Liver (tissue), 3 donors: Measurements from ENCODE around the gene MYO18A.

Experiments used
- FOXA1 ChIP-seq: IDR thresholded peaks from 2 replicates; pipeline ENCODE4 v1.6.1; 2016; ENCODE audit warnings: antibody characterized with exemption
- HNF4A ChIP-seq, 2 donors: conservative IDR thresholded peaks; 2 replicates each; pipeline ENCODE4 v1.6.1; 2016; ENCODE audit warnings: antibody characterized with exemption in 2 of 2, mild to moderate bottlenecking in 2 of 2
- JUND ChIP-seq, 2 donors: IDR thresholded peaks; 2 replicates each; pipeline ENCODE4 v1.6.1; 2016; ENCODE audit warnings: antibody characterized with exemption in 2 of 2
- RAD21 ChIP-seq, 2 donors: IDR thresholded peaks; 2 replicates each; pipeline ENCODE4 v1.6.1; 2016; ENCODE audit warnings: antibody characterized with exemption in 2 of 2, mild to moderate bottlenecking in 2 of 2
- SP1 ChIP-seq: IDR thresholded peaks from 2 replicates; pipeline ENCODE4 v1.6.1; 2018; ENCODE audit warnings: antibody characterized with exemption, mild to moderate bottlenecking
- TAF1 ChIP-seq: conservative IDR thresholded peaks from 2 replicates; pipeline ENCODE4 v1.6.1; 2016; ENCODE audit warnings: antibody characterized with exemption, mild to moderate bottlenecking
- YY1 ChIP-seq: IDR thresholded peaks from 2 replicates; pipeline ENCODE4 v1.6.1; 2016; ENCODE audit warnings: antibody characterized with exemption, mild to moderate bottlenecking
- TF ChIP-seq, protein P1 (sequence below): fragments of 150-350 bp; IDR thresholded peaks from 2 replicates; pipeline ENCODE4 v1.5.1; 2017; ENCODE audit warnings: improper control_type of control experiment, low read depth, low read length; ENCODE audit not compliant: missing input control
- TF ChIP-seq, protein P2 (sequence below): IDR thresholded peaks from 2 replicates; pipeline ENCODE4 v1.6.1; 2016; ENCODE audit warnings: antibody characterized with exemption
- TF ChIP-seq, protein P3 (sequence below): IDR thresholded peaks from 2 replicates; pipeline ENCODE4 v1.6.1; 2016; ENCODE audit warnings: antibody characterized with exemption
- TF ChIP-seq, protein P4 (sequence below): IDR thresholded peaks from 2 replicates; pipeline ENCODE4 v1.6.1; 2016; ENCODE audit warnings: antibody characterized with exemption, mild to moderate bottlenecking
- donor health status: healthy.
- donor health status: healthy.

DNA sequence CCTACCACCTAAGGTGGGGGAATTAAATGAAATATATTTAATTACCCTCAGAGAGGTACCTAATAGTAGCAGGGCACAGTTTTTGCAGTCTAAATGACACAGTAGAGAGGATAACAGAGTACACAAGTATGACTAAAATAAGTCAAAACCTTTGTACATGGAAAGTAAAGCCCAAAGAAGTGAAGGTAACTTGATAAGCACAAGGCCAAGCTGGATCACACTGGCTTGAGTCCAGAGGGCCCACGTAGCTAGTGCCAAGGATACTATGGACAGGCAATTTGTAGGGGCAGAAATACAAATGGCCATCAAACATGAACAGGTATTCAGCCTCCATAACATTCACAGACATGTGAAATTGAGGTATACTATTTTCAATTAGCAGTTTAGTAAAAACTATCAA is 7.6 kb downstream of the MYO18A start:
- TF ChIP-seq, protein P1, sequence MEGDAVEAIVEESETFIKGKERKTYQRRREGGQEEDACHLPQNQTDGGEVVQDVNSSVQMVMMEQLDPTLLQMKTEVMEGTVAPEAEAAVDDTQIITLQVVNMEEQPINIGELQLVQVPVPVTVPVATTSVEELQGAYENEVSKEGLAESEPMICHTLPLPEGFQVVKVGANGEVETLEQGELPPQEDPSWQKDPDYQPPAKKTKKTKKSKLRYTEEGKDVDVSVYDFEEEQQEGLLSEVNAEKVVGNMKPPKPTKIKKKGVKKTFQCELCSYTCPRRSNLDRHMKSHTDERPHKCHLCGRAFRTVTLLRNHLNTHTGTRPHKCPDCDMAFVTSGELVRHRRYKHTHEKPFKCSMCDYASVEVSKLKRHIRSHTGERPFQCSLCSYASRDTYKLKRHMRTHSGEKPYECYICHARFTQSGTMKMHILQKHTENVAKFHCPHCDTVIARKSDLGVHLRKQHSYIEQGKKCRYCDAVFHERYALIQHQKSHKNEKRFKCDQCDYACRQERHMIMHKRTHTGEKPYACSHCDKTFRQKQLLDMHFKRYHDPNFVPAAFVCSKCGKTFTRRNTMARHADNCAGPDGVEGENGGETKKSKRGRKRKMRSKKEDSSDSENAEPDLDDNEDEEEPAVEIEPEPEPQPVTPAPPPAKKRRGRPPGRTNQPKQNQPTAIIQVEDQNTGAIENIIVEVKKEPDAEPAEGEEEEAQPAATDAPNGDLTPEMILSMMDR = no peak
- peak in 1 of 2 donors; percentile 59 for TF ChIP-seq HNF4A (conservative IDR thresholded peaks at IDR 0.05)
- TF ChIP-seq YY1 = peak; percentile 11
- TF ChIP-seq TAF1 = no peak
- TF ChIP-seq, protein P2, sequence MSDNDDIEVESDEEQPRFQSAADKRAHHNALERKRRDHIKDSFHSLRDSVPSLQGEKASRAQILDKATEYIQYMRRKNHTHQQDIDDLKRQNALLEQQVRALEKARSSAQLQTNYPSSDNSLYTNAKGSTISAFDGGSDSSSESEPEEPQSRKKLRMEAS = no peak
- TF ChIP-seq JUND (IDR thresholded peaks at IDR 0.05) = peak in 1 of 2 donors; percentile 8
- TF ChIP-seq FOXA1 = no peak
- TF ChIP-seq, protein P3, sequence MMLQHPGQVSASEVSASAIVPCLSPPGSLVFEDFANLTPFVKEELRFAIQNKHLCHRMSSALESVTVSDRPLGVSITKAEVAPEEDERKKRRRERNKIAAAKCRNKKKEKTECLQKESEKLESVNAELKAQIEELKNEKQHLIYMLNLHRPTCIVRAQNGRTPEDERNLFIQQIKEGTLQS = no peak
- TF ChIP-seq, protein P4, sequence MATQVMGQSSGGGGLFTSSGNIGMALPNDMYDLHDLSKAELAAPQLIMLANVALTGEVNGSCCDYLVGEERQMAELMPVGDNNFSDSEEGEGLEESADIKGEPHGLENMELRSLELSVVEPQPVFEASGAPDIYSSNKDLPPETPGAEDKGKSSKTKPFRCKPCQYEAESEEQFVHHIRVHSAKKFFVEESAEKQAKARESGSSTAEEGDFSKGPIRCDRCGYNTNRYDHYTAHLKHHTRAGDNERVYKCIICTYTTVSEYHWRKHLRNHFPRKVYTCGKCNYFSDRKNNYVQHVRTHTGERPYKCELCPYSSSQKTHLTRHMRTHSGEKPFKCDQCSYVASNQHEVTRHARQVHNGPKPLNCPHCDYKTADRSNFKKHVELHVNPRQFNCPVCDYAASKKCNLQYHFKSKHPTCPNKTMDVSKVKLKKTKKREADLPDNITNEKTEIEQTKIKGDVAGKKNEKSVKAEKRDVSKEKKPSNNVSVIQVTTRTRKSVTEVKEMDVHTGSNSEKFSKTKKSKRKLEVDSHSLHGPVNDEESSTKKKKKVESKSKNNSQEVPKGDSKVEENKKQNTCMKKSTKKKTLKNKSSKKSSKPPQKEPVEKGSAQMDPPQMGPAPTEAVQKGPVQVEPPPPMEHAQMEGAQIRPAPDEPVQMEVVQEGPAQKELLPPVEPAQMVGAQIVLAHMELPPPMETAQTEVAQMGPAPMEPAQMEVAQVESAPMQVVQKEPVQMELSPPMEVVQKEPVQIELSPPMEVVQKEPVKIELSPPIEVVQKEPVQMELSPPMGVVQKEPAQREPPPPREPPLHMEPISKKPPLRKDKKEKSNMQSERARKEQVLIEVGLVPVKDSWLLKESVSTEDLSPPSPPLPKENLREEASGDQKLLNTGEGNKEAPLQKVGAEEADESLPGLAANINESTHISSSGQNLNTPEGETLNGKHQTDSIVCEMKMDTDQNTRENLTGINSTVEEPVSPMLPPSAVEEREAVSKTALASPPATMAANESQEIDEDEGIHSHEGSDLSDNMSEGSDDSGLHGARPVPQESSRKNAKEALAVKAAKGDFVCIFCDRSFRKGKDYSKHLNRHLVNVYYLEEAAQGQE = no peak
- TF ChIP-seq RAD21 (IDR thresholded peaks at IDR 0.05) = no peak
- no peak for TF ChIP-seq SP1
